ENCODE results near the gene KDM2A.
"Not testable (repeated sequence)": the region's sequence is repeated elsewhere in the genome, so short reads cannot be mapped to it uniquely, and the experiment has no call there.

Gene KDM2A

DNA sequence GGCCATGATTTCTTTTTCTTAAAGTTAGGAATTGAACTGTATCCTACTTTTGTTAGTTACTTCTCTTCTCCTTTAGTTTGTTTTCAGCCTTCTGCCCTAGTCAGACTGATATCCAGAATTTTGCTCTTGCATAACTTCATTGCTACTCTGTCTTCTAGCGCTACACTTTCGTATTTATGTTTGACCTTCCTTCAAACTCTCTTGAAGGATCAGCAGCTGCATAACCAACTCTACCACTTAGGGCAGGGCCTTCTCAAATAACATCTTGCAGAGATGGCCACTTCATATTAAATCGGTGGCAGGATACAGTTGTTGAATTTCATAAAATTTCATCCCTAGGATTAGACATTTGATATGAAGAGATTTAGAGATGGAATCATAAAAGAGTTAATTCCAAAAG, 43.9 kb downstream of the KDM2A start:
- no peak for DNase-seq (ENCODE audit: insufficient read length, low spot score)
- peak; percentile 42 for FAIRE-seq

DNA sequence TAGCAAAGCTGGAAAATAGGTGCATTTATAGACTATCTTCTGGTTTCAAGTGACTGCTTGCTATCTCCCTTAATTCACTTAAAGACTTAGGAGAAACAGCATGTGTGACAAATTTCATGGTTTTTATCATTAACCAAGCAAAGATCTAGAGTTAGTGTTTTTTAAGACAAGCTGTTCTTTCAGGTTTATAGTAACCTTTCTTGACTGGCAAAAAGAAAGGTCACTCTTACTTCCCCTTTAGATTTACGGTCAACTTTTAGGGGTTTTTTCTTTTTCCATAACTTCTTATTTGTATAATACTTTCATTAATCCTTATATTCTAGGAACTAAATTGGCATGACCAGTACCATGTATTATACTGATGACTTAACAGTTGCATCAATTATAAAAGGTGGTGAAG, 46.6 kb downstream of the KDM2A start:
- DNase-seq (ENCODE audit: insufficient read length, low spot score), result no peak
- FAIRE-seq, result no peak

DNA sequence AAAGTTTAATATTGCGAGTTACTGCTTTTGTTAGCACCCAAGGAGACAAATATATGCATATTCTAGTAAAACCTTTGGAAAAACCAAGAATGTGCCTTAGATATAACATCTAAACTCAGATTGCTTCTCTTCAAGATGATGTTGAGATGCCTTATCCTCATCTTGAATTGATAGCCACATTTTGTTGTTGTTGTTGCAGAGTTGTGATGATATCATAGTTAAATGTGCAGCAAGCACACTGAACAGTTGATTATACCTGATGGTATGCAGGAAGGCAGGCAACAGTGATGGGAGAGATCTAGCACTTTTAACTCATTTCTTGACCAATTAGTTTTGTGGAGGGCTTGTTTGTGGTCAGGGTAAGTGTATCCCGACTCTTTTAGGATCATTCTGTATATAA, 48.0 kb downstream of the KDM2A start:
- FAIRE-seq (peak; percentile 74), DNase-seq (ENCODE audit: insufficient read length, low spot score) (no peak)

DNA sequence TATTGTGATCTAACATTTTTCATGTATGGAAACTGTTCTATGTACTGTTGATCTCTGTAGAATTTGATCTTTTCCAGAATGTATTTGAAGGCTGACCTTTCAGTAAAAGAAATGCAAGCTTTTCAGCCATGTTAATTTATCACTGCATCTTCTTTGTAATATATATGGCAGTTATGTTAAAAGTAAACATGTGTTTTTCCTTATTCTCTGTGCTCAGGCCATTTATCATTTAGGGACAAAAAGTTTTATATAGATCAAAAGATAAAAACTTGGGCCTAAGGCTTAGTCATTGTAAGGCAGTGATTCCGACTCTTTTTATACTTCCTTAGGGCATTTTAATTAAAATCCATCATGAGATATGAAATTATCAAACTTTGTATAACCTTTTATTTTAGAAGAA, 48.7 kb downstream of the KDM2A start:
- no peak for FAIRE-seq
- DNase-seq (ENCODE audit: insufficient read length, low spot score), result no peak

DNA sequence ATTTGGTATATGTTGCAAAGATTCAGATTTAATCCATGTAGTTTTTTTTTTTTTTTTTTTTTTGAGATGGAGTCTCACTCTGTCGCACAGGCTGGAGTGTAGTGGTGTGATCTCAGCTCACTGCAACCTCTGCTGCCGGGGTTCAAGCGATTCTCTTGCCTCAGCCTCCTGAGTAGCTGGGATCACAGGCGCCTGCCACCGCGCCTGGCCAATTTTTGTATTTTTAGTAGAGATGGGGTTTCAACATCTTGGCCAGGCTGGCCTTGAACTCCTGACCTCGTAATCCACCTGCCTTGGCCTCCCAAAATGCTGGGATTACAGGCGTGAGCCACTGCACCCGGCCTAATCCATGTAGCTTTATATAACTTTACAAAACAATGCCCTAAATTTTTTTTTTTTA, 49.8 kb downstream of the KDM2A start:
- not testable (repeated sequence) for DNase-seq (ENCODE audit: insufficient read length, low spot score); FAIRE-seq

DNA sequence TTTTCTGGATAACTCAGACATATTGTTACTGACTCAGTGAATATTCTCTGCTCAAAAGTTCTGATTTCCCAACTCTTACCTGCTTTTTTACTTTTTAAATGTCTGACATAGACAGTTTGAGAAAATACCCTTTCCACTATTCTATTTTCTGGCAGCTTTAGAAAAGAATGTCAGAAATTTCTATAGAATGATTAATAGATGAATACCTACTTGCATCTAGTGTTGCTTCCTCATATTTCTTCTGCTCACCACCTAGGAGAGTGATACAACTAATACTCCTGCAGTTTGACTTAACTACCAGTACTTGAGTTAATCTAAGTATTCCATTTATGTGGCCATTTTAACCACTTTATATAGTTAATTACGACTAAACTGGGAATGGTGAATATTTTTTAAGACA, 55.2 kb downstream of the KDM2A start:
- DNase-seq (ENCODE audit: insufficient read length, low spot score), result no peak
- FAIRE-seq, result no peak

DNA sequence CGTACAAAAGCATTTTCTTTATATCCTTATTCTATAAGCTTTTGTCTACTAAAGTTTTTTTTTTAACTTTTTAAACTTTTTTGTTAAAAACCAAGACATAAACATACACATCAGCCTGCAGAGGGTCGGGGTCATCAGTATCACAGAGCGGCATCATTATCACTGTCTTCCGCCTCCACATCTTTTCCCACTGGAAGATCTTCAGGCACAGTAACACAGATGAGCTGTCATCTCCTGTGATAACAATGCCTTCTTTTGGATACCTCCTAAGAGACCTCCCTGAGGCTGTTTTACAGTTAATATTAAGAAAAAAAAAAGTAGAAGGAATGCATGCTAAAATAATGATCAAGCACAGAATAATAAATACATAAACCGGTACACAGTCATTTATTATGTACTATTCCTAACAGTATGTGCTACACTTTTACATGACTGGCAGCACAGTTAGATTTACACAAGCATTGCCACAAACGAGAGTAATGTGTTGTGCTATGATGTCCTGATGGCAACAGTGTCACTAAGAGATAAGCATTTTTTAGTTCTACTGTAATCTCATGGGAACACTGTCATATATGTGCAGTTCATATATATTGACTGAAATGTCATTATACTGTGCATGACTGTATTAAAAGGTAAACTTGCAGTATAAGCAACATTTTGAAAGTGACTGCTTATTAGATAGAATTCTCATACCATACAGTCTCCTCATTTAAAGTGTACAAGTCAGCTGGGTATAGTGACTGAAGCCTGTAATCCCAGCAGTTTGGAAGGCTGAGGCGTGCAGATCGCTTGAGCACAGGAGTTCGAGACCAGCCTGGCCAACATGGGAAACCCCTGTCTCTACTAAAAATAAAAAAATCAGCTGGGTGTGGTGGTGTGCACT, 58.6 kb downstream of the KDM2A start:
- peak; percentile 82 for FAIRE-seq
- no peak for DNase-seq (ENCODE audit: insufficient read length, low spot score)

DNA sequence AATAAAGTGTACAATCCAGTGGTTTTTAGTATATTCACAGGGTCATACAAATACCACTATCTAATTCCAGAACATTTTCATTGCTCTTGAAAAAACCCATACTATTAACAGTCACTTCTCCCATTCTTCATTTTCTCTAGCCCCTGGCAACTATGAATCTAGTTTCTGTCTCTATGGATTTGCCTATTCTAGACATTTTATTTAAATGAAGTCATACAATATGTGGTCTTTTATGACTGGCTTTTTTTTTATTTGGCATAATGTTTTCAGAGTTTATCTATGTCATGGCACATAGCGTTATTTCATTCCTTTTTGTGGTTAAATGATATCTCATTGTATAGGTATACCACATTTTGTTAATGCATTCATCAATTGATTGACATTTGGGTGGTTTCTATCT, 59.4 kb downstream of the KDM2A start:
- FAIRE-seq, result peak; percentile 73
- no peak for DNase-seq (ENCODE audit: insufficient read length, low spot score)

DNA sequence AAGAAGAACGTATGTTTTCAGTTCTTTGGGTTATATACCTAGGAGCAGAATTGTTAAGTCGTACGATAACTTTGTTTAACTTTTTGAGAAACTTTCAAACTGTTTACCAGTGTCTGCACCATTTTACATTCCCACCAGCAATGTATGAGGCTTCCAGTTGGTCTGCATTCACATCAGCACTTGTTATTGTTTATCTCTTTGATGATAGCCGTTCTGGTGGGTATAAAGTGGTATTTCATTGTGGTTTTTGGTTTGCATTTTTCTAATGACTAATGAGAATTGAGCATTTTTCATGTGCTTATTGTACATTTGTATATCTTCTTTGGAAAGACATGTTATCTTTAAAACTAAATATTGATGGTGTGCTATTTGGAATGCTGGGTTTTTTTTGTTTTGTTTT, 59.8 kb downstream of the KDM2A start:
- DNase-seq (ENCODE audit: insufficient read length, low spot score) (no peak), FAIRE-seq (no peak)

DNA sequence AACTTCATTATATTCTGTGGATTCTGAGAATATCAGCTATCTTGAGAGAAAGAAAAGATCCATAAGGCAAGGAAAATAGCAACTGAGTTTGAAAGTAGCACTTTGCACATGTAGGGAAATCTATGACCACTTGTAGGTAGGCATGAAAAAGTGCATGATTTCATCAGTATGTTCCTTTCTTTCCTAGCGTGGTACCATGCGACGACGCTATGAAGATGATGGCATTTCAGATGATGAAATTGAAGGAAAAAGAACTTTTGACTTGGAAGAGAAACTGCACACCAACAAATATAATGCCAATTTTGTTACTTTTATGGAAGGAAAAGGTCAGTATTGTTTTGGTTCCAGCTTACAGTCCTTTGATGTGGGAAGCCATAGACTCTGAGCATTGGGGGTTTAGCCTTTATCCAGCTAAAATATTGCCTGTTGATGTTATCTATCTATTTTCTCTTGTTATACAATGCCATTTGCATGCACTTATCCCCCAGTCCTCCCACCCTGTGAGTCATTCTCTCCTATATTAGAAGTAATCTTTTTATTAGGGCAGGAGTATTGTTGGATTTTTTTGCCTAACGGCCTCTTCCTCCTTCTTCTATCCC, 60.9 kb downstream of the KDM2A start:
- no peak for DNase-seq (ENCODE audit: insufficient read length, low spot score)
- FAIRE-seq, result no peak

DNA sequence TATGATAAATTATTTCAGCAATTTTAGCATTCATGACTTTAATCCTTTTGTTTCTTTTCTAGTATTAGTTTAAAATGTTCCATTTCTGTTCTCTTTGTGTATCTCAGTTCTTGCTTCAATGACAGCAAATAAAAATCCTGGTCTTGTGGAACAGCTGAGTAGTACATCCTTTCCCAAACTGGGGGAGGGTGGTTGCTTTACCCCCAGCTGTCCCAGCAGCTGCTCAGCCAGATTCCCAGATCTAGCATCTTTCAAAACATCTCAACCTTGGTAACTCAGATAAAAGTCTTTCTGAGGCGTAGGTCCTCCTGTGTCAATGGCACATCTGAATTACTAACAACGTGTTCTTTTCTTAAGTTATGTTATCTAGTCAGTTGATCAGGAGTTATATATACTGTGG, 75.0 kb downstream of the KDM2A start:
- DNase-seq (ENCODE audit: insufficient read length, low spot score) (no peak), FAIRE-seq (no peak)

DNA sequence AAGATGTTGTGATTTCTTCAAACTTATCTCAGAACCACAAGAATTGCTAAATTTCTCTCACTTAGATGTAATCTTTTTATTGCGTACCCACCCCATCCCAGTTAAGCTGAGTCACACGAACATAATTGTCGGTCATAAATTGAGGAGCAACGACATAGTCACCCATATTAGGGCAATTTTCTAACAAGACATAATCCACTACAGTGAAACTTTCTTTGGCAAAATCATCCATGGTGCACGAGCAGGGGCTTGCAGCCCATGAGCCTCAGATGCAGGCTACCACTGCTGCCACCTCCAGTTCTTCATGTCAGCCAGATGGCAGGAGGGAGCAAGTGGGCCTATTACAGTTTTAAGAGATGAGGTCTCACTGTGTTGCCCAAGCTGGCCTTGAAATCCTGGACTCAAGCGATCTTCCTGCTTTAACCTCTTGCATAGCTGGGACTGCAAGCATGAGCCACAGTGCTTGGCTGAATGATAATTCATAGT, 77.0 kb downstream of the KDM2A start:
- DNase-seq (ENCODE audit: insufficient read length, low spot score), result peak; percentile 34
- peak; percentile 59 for FAIRE-seq

DNA sequence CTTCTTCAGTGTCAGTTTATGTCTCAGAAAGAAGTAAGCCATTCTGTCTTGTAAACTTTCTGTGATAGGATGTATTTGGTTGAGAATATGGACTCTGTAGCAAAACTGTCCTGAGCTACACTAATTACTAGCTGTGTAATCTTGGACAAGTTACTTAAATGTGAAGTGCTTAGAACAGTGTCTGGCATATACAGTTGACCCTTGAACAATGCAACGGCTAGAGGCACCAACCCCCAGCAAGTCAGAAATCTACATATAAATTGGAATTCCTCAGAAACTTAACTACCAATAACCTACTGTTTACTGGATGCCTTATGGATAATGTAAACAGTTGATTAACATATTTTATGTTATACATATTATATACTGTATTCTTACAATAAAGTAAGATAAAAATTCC, 78.5 kb downstream of the KDM2A start:
- no peak for DNase-seq (ENCODE audit: insufficient read length, low spot score)

DNA sequence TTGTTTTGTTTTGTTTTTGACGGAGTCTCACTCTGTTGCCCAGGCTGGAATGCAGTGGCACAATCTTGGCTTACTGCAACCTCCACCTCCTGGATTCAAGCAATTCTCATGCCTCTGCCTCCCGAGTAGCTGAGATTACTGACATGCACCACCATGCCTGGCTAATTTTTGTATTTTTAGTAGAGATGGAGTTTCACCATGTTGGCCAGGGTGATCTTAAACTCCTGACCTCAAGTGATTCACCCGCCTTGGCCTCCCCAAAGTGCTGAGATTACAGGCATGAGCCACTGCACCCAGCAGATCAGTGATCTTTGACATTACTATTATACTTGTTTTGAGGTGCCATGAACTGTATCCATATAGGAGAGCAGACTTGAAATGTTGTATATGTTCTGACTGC, 79.7 kb downstream of the KDM2A start:
- DNase-seq (ENCODE audit: insufficient read length, low spot score); FAIRE-seq: not testable (repeated sequence)

More for the DNA sequence above, 78.5 kb downstream of the KDM2A start:
- FAIRE-seq, result no peak

DNA sequence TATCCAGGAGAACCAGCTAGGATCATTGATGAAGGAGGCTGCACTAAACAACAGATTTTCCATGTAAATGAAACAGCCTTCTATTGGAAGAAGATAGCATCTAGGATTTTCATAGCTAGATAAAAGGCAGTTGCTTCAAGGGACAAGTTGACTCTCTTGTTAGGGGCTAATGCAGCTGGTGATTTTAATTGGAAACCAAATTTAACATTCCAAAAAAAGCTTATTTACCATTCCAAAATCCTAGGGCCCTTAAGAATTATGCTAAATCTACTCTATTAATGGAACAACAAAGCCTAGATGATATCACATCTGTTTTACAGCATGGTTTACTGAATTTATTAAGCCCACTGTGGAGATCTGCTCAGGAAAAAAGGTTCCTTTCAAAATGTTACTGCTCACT, 80.7 kb downstream of the KDM2A start:
- FAIRE-seq, result no peak
- DNase-seq (ENCODE audit: insufficient read length, low spot score), result no peak

DNA sequence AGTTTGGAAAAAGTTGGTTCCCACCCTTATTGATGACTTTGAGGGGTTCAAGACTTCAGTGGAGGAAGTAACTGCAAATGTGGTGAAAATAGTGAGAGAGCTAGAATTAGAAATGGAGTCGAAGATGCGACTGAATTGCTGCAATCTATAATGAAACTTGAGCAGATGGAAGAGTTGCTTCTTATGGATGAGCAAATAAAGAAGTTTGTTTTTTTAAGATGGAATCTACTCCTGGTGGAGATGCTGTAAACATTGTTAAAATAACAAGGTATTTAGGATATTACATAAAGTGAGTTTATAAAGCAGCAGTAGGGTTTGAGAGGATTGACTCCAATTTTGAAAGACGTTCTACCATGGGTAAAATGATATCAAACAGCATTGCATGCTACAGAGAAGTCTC, 83.0 kb downstream of the KDM2A start:
- no peak for FAIRE-seq
- no peak for DNase-seq (ENCODE audit: insufficient read length, low spot score)

DNA sequence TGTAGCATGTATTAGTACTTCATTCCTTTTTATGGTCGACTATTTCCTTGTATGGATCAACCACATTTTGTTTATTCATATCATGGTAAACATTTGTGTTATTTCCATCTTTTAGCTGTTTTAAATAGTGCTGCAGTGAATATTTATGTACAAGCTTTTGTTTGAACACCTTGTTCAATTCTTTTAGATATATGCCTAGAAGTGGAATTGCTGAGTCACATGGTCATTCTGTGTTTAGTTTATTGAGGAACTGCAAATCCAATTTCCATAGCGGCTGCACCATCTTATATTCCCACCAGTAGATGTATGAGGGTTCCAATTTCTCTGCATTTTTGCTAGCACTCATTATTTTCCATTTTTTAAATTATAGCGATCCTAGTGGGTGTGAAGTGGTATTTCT, 85.8 kb downstream of the KDM2A start:
- no peak for FAIRE-seq
- DNase-seq (ENCODE audit: insufficient read length, low spot score), result no peak

DNA sequence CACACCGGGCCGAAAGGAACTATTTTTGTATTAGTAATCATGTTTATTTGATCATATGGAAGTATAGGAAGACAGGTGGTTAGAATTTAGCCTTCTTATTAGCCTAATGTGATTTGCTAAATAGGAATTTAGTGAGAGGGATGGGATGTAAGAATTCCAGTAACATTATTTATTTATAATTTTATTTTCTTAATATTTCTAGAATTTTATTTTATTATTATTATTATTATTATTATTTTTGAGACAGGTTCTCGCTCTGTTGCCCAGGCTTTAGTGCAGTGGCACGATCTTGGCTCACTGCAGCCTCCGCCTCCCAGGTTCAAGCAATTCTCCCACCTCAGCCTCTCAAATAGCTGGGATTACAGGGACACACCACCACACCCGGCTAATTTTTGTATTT, 90.2 kb downstream of the KDM2A start:
- not testable (repeated sequence) for DNase-seq (ENCODE audit: insufficient read length, low spot score)

DNA sequence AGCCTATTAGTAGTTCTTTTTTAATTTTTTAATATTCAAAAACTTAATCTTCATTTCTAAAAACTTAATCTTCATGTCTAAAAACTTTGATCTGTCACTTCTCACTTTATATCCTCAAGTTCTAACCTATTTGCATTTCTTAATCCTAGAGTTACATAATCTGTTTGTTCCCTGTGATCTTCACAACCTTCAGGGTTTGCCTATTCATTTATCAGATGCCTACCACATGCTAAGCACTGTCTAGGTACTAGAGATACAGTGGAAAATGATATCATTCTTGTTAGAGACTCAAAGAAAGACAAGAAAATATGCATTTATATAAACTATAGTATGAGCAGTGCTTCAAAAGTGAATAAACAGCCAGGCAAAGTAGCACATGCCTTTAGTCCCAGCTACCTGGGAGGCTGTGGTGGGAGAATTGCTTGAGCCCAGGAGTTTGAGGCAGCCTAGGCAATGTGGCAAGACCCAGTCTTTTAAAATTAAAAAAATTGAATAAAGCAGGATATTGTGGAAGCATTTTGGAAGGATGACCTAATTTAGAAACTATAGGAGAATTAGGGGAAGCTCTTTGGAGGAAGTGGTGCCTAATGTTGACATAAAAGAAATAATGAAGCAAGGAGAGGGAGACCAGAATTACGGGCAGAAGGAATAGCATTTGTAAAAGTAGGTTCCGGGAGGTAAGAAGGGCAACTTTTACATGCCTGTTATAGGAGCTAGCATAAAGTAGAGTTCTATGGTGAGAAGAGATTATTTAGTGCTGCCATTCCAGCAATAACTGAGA, 92.8 kb downstream of the KDM2A start:
- FAIRE-seq, result no peak
- DNase-seq (ENCODE audit: insufficient read length, low spot score), result no peak

More for the DNA sequence above, 90.2 kb downstream of the KDM2A start:
- not testable (repeated sequence) for FAIRE-seq

DNA sequence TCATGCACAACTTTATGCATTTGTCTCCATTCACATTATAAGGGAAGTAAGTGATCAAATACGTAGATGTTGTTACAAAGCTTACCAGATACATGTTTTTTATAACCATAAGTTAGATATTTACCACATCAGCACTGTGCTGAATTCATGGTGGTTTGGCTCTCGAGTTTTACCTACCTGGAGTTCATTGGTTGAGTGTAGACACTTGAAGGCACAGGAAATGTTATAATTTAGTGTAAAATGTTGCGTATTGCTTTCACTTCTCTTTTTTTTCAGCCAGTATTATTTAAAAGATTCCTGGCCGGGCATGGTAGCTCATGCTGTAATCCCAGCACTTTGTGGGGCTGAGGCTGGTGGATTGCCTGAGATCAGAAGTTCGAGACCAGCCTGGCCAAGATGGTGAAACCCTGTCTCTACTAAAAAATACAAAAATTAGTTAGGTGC, 94.1 kb downstream of the KDM2A start:
- DNase-seq (ENCODE audit: insufficient read length, low spot score), result no peak
- peak; percentile 78 for FAIRE-seq

DNA sequence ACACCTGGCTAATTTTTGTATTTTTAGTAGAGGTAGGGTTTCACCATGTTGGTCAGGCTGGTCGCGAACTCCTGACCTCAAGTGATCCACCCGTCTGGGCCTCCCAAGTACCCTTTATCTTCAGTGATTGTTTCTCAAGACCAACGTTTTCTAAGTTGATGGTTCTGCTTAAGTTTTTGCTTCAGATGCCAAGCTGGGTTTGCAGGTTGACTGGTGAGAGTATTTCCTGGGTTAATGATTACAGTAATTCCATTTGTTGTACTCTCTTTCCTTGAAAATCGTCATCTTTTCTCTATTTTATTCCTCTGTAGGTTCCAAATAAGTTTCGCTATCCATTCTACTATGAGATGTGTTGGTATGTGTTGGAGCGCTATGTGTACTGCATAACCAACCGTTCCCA, 108.7 kb downstream of the KDM2A start:
- DNase-seq (ENCODE audit: insufficient read length, low spot score), result no peak
- no peak for FAIRE-seq

Measured in HTR-8/SVneo (cell line).